Dendritic cell treated with granulocyte-macrophage colony-stimulating factor and Interleukin-4, amounts not matched to agents 40 ng/mL and 50 ng/mL, for 4 days (primary cell): ENCODE results near the gene CELA3A.
A peak's percentile ranks its signal among the peaks of the same experiment; 100 is the strongest.

Experiments used
- H3K27ac Mint-ChIP-seq: one replicate; pipeline ENCODE4 v1.8.0; 2022; ENCODE audit warnings: mild to moderate bottlenecking, mixed read lengths
- H3K27me3 Mint-ChIP-seq: one replicate; pipeline ENCODE4 v1.8.0; 2022; ENCODE audit warnings: mild to moderate bottlenecking, mixed read lengths
- H3K36me3 Mint-ChIP-seq: one replicate; pipeline ENCODE4 v1.8.0; 2022; ENCODE audit warnings: low read depth, mixed read lengths
- H3K4me1 Mint-ChIP-seq: one replicate; pipeline ENCODE4 v1.8.0; 2022; ENCODE audit warnings: low read depth, mixed read lengths
- H3K4me3 Mint-ChIP-seq: one replicate; pipeline ENCODE4 v1.8.0; 2022; ENCODE audit warnings: mild to moderate bottlenecking, moderate library complexity, mixed read lengths
- H3K9me3 Mint-ChIP-seq: one replicate; pipeline ENCODE4 v1.8.0; 2022; ENCODE audit warnings: mixed read lengths
- intact Hi-C: fragments of 100-400 bp; cut with micrococcal nuclease; formaldehyde crosslinking; loops from one replicate; pipeline ENCODE4 v1.15.0; 2022

CELA3A gene

DNA sequence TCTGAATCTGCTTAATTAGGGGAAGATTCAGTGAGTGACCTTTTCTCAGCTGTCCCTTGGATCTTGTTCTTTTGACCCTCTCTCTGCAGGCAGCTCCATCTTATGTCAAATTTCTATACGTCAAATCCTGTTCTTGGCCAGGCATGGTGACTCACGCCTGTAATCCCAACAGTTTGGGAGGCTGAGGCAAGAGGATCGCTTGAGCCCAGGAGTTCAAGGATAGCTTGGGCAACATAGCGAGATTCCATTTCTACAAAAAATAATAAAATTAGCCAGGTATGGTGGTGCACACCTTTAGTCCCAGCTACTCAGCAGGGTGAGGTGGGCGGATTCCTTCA is 38.8 kb downstream of the CELA3A start:
- Mint-ChIP-seq H3K9me3 (peaks cover 3% of the 10 kb centered on the region), H3K4me1 (peaks cover 49% of the 10 kb centered on the region), H3K27ac (peak overlapping the region; percentile 86), H3K4me3 (no peak overlapping the region), H3K36me3 (no peaks in the 10 kb centered on the region), H3K27me3 (no peaks in the 10 kb centered on the region)
- intact Hi-C loops = no loop called here

DNA sequence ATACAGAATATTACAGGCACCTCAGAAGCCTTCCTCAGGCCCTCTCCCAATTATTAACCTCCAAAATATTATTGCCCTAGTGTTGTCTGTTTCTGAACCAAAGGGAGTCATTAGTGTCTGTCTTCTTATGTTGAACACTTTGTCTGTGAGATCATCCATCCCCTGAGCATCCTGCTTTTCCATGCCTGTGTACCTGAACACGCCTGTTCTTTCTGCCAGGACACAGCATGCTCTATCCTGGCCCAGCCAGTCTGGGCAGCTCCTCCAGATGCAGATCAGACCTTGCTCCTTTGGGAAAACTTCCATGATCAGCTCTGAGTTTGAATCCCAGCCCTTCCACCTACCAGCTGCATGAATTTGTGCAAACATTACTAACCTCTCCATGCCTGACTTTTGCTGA is 40.0 kb downstream of the CELA3A start:
- Mint-ChIP-seq H3K27me3 (no peaks in the 10 kb centered on the region), H3K36me3 (no peaks in the 10 kb centered on the region), H3K4me1 (peaks cover 53% of the 10 kb centered on the region), H3K27ac (peak overlapping the region; percentile 56), H3K9me3 (peaks cover 9% of the 10 kb centered on the region), H3K4me3 (no peak overlapping the region)
- intact Hi-C loops = no loop called here

DNA sequence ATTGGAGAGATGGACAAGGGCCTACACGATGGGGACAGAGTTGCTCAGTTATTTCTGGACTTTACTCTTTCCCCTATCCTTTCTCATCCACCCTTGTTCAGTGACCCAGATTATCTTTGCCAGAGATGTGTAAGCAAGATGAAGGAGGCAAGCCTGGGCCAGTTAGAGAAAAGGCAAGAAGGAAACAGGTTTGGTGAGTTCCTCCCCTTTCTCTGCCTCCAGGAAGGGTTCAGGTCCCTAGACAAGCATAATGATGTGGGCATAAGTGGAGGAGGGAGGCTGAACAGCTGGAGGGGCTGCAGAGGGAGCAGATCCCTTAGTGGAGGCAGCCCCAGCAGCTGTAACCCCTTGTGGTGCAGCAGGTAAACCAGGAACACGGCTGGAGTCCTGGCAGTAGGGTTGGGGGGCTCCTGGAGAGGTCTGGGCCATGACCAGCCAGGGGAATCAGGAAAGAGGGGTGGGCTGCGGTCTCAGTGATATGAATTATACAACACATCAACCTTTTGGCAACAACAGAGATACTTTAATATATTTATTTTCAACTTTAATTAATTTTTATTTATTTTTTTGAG is 41.8 kb downstream of the CELA3A start:
- Mint-ChIP-seq H3K27me3 (no peaks in the 10 kb centered on the region), H3K27ac (peak overlapping the region; percentile 56), H3K4me1 (peaks cover 54% of the 10 kb centered on the region), H3K36me3 (no peaks in the 10 kb centered on the region), H3K4me3 (no peak overlapping the region), H3K9me3 (peaks cover 9% of the 10 kb centered on the region)
- intact Hi-C loops = no loop called here

DNA sequence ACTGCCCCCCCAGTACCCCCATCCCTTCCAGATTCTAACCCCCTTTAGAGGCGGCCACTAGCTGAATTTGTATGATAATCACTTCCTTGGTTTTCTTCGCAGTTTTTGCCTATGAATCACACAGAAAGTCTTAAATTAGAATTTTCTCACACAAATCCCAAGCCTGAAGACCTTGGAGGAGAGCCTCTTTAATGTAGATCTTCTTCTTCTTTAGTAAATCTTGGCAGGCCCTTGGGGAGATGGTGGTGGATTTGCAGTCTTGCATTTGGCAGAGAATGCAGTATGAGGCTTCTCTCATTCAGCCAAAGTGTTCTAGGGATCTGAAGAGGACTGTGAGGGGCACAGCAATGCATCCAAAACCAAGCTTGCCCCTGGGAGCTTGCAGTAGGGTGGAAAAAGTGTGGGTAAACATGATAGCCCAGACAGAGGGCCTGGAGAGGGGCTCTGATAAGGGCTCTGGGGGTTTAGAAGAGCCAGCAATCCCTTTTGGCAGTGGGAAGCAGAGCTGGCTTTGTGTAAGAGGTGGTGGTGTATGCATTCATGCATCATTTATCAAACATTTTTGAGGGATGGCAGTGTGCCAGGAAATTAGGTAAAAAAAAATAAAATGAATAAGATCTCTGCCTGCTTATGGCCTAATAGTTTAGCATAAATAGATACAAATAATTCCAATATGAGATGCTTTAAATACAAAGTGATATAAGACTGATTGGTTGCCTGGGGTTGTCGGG is 43.4 kb downstream of the CELA3A start:
- no peaks in the 10 kb centered on the region for H3K27me3 Mint-ChIP-seq
- H3K4me3 Mint-ChIP-seq = no peak overlapping the region
- peak overlapping the region; percentile 18 for H3K27ac Mint-ChIP-seq
- no peaks in the 10 kb centered on the region for H3K36me3 Mint-ChIP-seq
- intact Hi-C loops = no loop called here
- H3K4me1 Mint-ChIP-seq = peaks cover 56% of the 10 kb centered on the region
- peaks cover 9% of the 10 kb centered on the region for H3K9me3 Mint-ChIP-seq

DNA sequence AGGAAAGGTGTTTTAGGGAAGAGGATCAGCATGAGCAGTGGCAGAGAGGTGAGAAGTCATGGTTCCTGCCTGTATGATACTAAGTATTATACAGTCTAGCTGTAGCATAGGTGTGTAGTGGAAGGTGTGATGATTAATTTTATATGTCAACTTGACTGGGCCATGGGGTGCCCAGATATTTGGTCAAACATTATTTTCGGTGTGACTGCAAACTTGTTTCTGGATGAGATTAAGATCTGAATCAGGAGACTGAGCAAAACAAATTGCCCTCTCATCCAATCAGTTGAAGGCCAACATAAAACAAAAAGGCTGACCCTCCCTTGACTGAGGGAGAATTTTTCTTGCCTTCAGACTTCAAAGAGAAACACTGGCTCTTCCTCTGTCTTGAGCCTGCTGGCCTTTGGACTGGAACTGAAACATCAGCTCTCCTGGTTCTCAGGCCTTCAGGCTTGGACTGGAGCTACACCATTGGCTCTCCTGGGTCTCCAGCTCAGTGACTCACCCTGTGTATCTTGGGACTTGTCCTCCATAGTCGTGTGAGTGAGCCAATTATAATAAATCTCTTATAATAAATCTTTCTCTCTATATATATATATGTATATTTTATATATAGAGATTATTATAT is 44.3 kb downstream of the CELA3A start:
- Mint-ChIP-seq H3K27me3 (no peaks in the 10 kb centered on the region), H3K27ac (peak overlapping the region; percentile 18), H3K4me3 (no peak overlapping the region), H3K4me1 (peaks cover 50% of the 10 kb centered on the region), H3K9me3 (peaks cover 9% of the 10 kb centered on the region), H3K36me3 (no peaks in the 10 kb centered on the region)
- intact Hi-C loops = no loop called here

DNA sequence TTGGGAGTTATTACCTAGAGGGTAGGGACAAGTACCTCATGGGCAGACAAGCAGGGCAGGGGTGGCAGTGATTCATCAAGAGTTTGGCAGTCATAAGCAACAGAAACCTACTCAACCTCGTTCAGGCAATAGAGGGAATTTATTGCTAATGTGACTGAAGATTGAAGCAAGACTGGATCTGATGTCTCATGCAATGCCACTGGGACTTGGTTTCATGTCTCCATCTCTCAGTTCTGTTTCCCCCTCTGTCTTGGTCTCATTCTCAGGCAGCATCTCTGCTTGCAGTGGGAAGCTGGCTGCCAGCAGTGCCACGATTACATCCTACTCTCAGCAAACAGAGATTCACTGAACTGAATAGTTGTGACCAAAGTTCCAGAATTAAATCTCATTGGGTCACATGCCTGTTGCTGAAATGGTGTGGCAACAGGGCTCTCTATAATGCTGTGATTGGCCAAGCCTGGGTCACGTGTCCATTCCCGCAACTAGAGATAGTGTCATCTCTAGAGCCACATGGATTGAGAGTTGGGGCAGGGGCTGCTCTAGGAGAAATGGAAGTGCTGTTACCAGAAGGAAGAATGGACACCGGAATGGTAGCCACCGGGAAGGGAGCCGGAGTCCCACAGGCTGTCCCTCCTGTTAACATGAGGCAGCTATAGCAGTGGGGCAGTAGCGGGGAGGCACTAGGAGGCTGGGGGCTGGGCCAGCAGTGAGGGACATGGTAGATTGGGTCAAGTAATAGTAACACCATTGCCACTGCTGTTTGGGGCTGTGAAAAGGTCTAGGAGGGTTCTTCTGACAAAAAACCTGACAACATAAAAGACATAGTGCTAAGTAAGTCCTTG is 47.1 kb downstream of the CELA3A start:
- peaks cover 9% of the 10 kb centered on the region for H3K9me3 Mint-ChIP-seq
- H3K27ac Mint-ChIP-seq = peak overlapping the region; percentile 80
- peak overlapping the region; percentile 13 for H3K4me3 Mint-ChIP-seq
- H3K4me1 Mint-ChIP-seq = peaks cover 42% of the 10 kb centered on the region
- no peaks in the 10 kb centered on the region for H3K27me3 Mint-ChIP-seq
- intact Hi-C loops = no loop called here
- peaks cover 13% of the 10 kb centered on the region for H3K36me3 Mint-ChIP-seq

DNA sequence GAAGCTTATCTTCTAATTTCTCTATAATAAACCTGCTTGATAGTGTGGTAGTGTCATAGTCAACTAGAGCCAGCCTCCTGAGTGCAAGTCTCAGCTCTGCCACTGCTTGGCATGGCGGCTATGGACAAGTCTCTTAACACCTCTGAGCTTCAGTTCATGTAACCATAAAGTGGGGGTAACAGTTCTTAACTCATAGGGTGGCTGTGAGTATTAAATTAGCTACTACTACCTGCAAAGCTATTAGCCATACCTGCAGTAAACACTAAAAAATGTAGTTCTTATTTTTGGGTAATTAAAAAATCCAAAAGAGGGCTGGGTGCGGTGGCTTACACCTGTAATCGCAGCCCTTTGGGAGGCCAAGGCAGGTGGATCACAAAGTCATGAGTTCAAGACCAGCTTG is 48.9 kb downstream of the CELA3A start:
- peaks cover 48% of the 10 kb centered on the region for H3K4me1 Mint-ChIP-seq
- no peaks in the 10 kb centered on the region for H3K27me3 Mint-ChIP-seq
- H3K27ac Mint-ChIP-seq = peak overlapping the region; percentile 80
- no peak overlapping the region for H3K4me3 Mint-ChIP-seq
- intact Hi-C loops = no loop called here
- peaks cover 5% of the 10 kb centered on the region for H3K9me3 Mint-ChIP-seq
- H3K36me3 Mint-ChIP-seq = peaks cover 28% of the 10 kb centered on the region

DNA sequence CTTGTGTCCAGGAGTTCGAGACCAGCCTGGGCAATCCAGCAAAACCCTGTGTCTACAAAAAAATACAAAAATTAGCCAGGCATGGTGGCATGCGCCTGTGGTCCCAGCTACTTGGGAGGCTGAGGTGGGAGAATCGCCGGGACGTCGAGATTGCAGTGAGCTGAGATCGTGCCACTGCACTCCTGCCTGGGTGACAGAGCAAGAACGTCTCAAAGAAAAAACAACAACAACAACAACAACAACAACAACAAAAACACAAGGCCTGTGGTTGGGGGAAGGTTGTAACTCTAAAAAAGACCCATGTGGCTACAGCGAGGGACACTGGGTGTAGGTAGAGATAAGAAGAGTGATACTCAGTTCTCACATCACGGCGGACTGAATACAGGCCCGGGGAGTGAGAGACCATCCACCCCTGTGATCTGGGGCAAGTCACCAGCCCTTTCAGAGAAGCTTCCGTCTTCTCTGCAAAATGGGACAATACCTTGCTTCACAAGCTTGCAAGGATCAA is 50.2 kb downstream of the CELA3A start:
- intact Hi-C loops = loop anchor here (2.0 kb wide), 1 partner anchor 27 kb away; no protein-coding TSS in a partner anchor
- Mint-ChIP-seq H3K27me3 (no peaks in the 10 kb centered on the region), H3K9me3 (no peaks in the 10 kb centered on the region), H3K27ac (peak overlapping the region; percentile 96), H3K36me3 (peaks cover 40% of the 10 kb centered on the region), H3K4me3 (peak overlapping the region; percentile 90), H3K4me1 (peaks cover 54% of the 10 kb centered on the region)

DNA sequence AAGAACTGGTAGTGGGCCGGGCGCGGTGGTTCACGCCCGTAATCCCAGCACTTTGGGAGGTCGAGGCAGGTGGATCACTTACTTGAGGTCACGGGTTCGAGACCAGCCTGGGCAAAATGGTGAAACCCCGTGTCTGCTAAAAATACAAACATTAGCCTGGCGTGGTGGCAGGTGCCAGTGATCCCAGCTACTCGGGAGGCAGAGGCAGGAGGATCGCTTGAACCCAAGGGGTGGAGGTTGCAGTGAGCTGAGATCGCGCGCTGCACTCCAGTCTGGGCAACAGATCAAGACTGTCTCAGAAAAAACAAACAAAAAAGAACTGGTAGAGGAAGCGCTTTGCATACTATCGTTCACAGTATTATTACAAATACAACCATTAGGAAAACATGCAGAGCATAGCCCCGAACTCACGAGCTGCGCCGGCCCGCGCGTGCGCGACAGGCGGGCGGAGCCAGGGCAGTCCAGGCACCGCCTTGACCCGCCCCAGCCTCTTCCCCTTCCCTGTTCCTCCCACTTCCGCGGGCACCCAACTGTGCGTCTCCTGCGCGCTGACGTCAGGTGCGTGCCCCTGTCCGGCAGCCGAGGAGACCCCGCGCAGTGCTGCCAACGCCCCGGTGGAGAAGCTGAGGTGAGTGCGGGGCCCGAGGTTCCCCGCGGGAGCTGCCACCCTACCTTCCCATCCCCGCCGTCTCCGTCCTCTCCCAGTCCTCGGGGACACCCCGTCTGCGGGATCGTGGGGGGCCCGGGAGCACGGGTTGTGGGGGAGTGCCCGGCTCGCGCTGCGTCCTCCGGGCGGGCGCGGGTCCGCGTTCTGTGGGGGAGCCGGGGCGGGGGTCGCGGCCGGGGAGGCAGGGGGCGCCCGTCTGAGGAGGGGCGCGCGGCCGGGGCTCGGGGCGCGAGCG is 50.9 kb downstream of the CELA3A start, which contains the start of gene CDC42:
TSS of gene CDC42 (plus strand) at position 595 of the 902 bp plus-strand sequence. CDS start 25,770 bp downstream, outside the sequence.
- Mint-ChIP-seq H3K4me3 (peak within 1 kb of the TSS; percentile 90), H3K27me3 (no peaks in the 10 kb centered on the region), H3K9me3 (no peaks in the 10 kb centered on the region), H3K36me3 (peaks cover 45% of the 10 kb centered on the region), H3K27ac (peak within 1 kb of the TSS; percentile 96), H3K4me1 (peaks cover 60% of the 10 kb centered on the region)
- intact Hi-C loops = loop anchor here (2.0 kb wide), 1 partner anchor 28 kb away; no protein-coding TSS in a partner anchor

DNA sequence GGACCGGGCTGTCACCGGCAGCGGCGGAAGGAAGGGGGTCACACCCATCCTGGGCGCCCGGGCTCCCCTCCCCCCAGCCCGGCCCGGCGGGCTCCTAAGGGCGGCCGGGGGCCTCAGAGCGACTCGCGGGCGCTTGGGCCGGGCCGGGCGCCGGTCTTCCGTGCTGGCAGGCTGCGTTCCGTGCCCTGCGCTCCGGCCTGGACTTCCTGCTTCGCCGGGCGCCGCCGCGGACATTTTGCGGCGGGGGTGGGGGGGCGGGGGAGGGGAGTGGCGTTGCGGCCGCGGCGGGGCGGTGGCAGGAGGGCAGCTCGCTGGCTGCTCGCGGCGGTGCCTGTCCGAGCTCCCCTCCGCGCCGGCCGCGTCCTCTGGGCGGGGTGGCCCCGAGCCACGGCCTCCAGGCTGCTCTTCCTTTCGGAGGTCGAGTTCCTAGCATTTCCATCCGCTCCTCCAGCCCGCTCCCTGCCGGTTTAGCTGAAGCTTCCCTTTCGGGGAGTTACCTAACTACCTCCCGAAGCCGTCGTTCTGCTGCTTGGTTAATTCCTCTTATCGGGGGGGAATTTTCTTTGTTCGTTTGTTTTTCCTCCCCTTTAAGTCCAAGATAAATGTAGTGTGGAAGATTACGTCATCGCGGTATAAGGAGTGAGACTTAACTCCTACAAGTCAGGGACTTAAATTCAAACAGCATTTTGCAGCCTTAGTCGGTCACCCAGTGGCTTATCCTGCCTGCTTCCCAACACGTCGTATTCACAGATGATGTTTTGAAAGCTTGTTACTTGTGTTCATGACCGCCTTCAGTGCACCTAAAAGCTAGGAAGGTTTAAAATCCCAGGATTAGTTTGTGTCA is 51.8 kb downstream of the CELA3A start:
- peaks cover 53% of the 10 kb centered on the region for H3K36me3 Mint-ChIP-seq
- intact Hi-C loops = loop anchor here (2.0 kb wide), 1 partner anchor 28 kb away; no protein-coding TSS in a partner anchor
- no peaks in the 10 kb centered on the region for H3K9me3 Mint-ChIP-seq
- peak overlapping the region; percentile 96 for H3K27ac Mint-ChIP-seq
- peaks cover 58% of the 10 kb centered on the region for H3K4me1 Mint-ChIP-seq
- no peaks in the 10 kb centered on the region for H3K27me3 Mint-ChIP-seq
- H3K4me3 Mint-ChIP-seq = peak overlapping the region; percentile 90

DNA sequence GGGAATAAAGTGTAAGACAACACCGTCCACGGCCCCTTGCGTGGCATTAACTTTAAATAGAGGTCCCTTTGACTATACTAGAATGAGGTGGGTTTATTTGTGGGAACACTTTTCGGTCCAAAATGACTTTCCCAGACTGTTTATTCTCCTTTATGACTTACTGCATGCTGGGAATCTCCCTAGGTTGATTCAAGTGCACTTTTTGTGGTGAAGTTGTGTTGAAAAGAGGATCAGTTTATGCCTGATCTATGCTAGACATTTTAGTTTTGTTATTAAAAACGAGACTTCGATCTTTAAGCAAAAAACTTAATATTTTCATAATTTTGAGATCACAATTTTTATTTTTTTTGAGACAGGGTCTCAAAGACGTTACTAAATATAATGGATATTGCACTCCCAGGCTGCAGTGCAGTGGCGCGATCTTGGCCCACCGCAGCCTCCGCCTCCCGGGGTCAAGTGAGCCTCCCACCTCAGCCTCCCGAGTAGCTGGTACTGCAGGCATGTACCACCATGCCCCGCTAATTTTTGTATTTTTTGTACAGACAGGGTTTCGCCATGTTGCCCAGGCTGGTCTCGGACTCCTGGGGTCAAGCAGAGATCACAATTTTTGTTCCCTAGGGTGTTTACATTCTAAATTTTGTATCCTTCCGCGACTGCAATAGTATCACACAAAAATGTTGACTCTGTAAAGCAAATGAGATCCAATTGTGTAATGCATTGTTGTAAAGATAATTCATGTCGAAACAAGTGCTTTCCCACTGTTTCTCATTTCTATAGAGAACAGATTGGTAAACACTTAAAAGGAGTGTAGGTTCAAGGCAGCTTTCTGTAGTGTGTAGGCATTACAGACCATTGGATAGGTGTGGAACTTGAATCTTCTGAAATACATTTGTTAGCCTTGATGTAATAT is 52.7 kb downstream of the CELA3A start:
- Mint-ChIP-seq H3K9me3 (no peaks in the 10 kb centered on the region), H3K4me3 (peak overlapping the region; percentile 90), H3K36me3 (peaks cover 54% of the 10 kb centered on the region), H3K27ac (peak overlapping the region; percentile 96), H3K4me1 (peaks cover 52% of the 10 kb centered on the region), H3K27me3 (no peaks in the 10 kb centered on the region)
- intact Hi-C loops = loop anchor here (2.0 kb wide), 1 partner anchor 29 kb away; no protein-coding TSS in a partner anchor
